Endothelial cell (in vitro differentiated cells): Measurements from ENCODE around the gene ELMO3. TPM values are rescaled to one million over a fixed set of nuclear protein-coding genes. Genes with fewer than 3 reads are reported as not detected.

ENCODE experiments used
- DNase-seq: peaks from one replicate; pipeline ENCODE4 v3.0.0; 2021; ENCODE audit warnings: low spot score
- H3K27ac Mint-ChIP-seq: one replicate; pipeline ENCODE4 v1.8.0; 2021; ENCODE audit warnings: mixed read lengths, inconsistent platforms; ENCODE audit not compliant: unreplicated experiment
- H3K27me3 Mint-ChIP-seq: one replicate; pipeline ENCODE4 v1.8.0; 2021; ENCODE audit warnings: mild to moderate bottlenecking, moderate library complexity, mixed read lengths, inconsistent platforms; ENCODE audit not compliant: unreplicated experiment
- H3K36me3 Mint-ChIP-seq: one replicate; pipeline ENCODE4 v1.8.0; 2021; ENCODE audit warnings: mild to moderate bottlenecking, low read depth, mixed read lengths, inconsistent platforms; ENCODE audit not compliant: unreplicated experiment
- H3K4me1 Mint-ChIP-seq: one replicate; pipeline ENCODE4 v1.8.0; 2021; ENCODE audit warnings: mild to moderate bottlenecking, mixed read lengths, inconsistent platforms; ENCODE audit not compliant: unreplicated experiment
- H3K4me3 Mint-ChIP-seq: one replicate; pipeline ENCODE4 v1.8.0; 2021; ENCODE audit warnings: mild to moderate bottlenecking, mixed read lengths, inconsistent platforms; ENCODE audit not compliant: unreplicated experiment
- H3K9me3 Mint-ChIP-seq: one replicate; pipeline ENCODE4 v1.8.0; 2021; ENCODE audit warnings: mixed read lengths, inconsistent platforms; ENCODE audit not compliant: unreplicated experiment
- CTCF ChIP-seq: fragments of 200-600 bp; sonication (generic); IDR thresholded peaks from one replicate; pipeline ENCODE4 v1.5.0; 2021; ENCODE audit warnings: antibody characterized with exemption; ENCODE audit not compliant: unreplicated experiment
- total RNA-seq: library from RNA; stranded (reverse); fragmentation: NEBNext Ultra II Directional; extraction: Animal tissue kit (Norgen Biotek cat#: 25700); gene quantifications from one replicate; pipeline ENCODE4 v1.2.1, GENCODE V29; 2021; ENCODE audit not compliant: unreplicated experiment

The ELMO3 gene
- total RNA-seq, 1 donor from 2014 or later: 25.3 TPM

GRCh38 chr16:67198238-67198734, 645 bp upstream of the ELMO3 start:
- no peak overlapping the region for H3K4me3 Mint-ChIP-seq
- DNase-seq: peak; percentile 60

GRCh38 chr16:67199808-67200198, 872 bp downstream of the ELMO3 start:
- peak; percentile 60 for DNase-seq
- H3K27ac Mint-ChIP-seq: peak overlapping the region; percentile 52
- no peaks in the 10 kb centered on the region for H3K9me3 Mint-ChIP-seq
- peaks cover 21% of the 10 kb centered on the region for H3K27me3 Mint-ChIP-seq
- H3K4me1 Mint-ChIP-seq: peaks cover 33% of the 10 kb centered on the region
- peaks cover 22% of the 10 kb centered on the region for H3K36me3 Mint-ChIP-seq
- TF ChIP-seq CTCF: no peak
- H3K4me3 Mint-ChIP-seq: peak overlapping the region; percentile 82

More at GRCh38 chr16:67198238-67198734, 645 bp upstream of the ELMO3 start:
- peak; percentile 61 for TF ChIP-seq CTCF
- peaks cover 34% of the 10 kb centered on the region for H3K36me3 Mint-ChIP-seq
- no peak overlapping the region for H3K27ac Mint-ChIP-seq
- H3K9me3 Mint-ChIP-seq: no peaks in the 10 kb centered on the region
- H3K4me1 Mint-ChIP-seq: peaks cover 46% of the 10 kb centered on the region
- H3K27me3 Mint-ChIP-seq: peaks cover 20% of the 10 kb centered on the region

DNA sequence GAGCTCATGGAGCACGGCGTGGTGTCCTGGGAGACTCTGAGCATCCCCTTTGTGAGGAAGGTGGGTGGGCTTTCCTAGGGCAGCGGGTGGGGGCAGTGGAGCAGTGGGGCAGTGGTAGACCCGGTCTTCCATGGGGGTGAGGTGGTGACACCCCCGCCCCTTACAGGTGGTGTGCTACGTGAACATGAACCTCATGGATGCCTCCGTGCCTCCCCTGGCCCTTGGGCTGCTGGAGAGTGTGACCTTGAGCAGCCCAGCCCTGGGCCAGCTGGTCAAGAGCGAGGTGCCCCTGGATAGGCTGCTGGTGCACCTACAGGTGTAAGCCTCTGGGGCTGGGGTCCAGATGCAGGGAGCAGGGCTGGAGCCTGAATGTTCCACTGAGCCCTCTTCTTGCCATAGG, 1.6 kb downstream of the ELMO3 start:
- H3K4me3 Mint-ChIP-seq: no peak overlapping the region
- TF ChIP-seq CTCF: no peak
- H3K27ac Mint-ChIP-seq: no peak overlapping the region
- peaks cover 26% of the 10 kb centered on the region for H3K4me1 Mint-ChIP-seq
- peaks cover 19% of the 10 kb centered on the region for H3K27me3 Mint-ChIP-seq
- peaks cover 15% of the 10 kb centered on the region for H3K36me3 Mint-ChIP-seq
- H3K9me3 Mint-ChIP-seq: no peaks in the 10 kb centered on the region
- DNase-seq: no peak

DNA sequence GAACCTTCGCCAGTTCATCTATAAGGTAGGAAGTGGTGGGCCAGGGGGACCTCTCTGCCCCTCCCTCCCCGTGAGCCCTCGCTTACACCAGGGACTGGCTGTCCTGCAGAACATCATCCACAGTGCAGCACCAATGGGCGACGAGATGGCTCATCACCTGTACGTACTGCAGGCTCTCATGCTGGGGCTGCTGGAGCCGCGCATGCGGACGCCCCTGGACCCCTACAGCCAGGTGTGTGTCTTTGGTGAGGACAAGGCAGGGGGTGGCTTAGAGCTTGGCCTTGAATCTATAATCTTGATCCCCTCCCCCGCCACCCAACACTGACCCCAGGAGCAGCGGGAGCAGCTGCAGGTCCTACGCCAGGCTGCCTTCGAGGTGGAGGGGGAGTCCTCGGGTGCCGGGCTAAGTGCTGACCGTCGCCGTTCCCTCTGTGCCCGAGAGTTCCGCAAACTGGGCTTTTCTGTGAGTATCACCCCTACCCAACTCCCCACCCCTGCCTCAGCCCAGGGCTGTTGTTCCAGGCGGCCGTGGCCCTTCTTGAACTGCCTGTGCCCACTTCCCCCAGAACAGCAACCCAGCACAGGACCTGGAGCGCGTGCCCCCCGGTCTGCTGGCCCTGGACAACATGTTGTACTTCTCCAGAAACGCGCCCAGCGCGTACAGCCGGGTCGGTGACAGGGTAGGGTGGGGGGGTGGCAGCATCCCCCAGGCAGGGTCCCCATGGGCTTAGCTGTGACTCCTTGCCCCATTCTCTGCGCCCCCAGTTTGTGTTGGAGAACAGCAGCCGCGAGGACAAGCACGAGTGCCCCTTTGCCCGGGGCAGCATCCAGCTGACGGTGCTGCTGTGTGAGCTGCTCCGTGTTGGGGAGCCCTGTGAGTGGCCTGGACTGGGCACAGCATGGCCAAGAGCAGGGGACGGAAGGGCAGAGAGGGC, 2.7 kb downstream of the ELMO3 start:
- no peak for TF ChIP-seq CTCF
- H3K36me3 Mint-ChIP-seq: peaks cover 9% of the 10 kb centered on the region
- no peak overlapping the region for H3K27ac Mint-ChIP-seq
- H3K27me3 Mint-ChIP-seq: peaks cover 21% of the 10 kb centered on the region
- H3K4me3 Mint-ChIP-seq: no peak overlapping the region
- no peaks in the 10 kb centered on the region for H3K9me3 Mint-ChIP-seq
- H3K4me1 Mint-ChIP-seq: peaks cover 14% of the 10 kb centered on the region
- DNase-seq: no peak

GRCh38 chr16:67202426-67202825, 3.5 kb downstream of the ELMO3 start:
- Mint-ChIP-seq H3K9me3 (no peaks in the 10 kb centered on the region), H3K27me3 (peaks cover 19% of the 10 kb centered on the region), H3K36me3 (peaks cover 6% of the 10 kb centered on the region), H3K27ac (no peak overlapping the region), H3K4me1 (peaks cover 9% of the 10 kb centered on the region), H3K4me3 (no peak overlapping the region)
- no peak for TF ChIP-seq CTCF
- DNase-seq: no peak
